GM19397 (cell line): ENCODE data around the gene C22orf31.
"Not testable (repeated sequence)": the region's sequence is repeated elsewhere in the genome, so short reads cannot be mapped to it uniquely, and the experiment has no call there.

Source experiments
- ATAC-seq: cut with Tn5 transposase; IDR thresholded peaks from one replicate; pipeline ENCODE4 v1.9.1; 2021; ENCODE audit warnings: mild to moderate bottlenecking, moderate library complexity; ENCODE audit not compliant: unreplicated experiment

Gene C22orf31

DNA sequence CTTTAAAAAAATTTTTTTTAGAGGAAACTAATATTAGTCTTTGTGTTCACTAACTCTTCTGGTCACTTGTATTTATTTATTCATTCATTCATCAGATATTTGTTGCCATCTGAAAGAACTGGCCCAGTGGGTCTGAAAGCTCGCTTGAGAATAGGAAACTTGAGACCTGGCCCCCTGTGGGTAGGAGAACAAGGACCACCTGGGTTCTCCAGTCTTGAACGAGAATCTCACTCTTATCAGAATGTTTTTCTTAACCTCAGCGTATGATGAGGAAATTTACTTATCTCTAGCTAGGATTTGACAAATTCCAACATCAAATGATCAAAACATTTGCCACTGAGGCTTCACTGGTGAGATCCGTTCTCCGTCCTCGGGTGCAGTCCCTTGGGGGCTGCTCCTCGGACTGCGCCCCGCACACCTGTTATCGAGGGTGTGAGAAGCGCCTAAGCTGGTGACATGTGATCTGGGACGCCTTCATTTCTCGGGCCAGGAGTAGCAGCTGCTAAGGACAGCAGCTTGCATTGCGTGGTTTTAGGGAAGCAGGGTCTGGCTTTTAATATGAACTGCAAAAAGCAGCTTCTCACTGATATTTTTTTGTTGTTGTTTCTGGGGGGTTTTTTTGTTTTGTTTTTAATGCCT is 6.3 kb downstream of the C22orf31 start:
- ATAC-seq, result no peak

DNA sequence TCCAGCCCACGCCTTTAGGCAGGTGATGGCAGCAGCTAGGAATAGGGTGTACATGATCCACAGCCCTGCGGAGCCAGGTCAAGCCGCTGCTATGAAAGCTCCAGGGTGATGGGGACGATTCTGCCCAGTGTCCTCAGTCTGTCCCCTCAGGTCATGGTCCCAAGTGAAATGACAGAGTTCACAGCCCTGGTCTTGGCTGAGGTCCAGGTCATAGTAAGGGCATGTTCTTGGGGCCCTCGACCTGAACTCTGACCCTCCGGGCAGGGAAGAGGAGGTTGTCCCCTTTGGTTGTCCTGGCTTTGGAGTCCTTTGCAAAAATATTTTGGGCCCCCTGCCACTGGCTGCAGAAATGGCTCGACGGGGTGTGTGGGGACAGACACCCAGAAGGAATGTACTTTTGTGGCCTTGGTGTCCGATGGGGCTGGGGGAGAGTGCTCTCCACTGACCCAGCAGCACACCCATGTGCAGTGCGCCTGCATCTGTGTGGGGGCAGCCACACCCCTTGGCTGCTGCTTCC is 7.3 kb downstream of the C22orf31 start:
- no peak for ATAC-seq

GRCh38 chr22:29053048-29053702 is 8.5 kb downstream of the C22orf31 start:
- no peak for ATAC-seq

GRCh38 chr22:29050457-29050856 is 11.2 kb downstream of the C22orf31 start:
- ATAC-seq, result no peak

GRCh38 chr22:29049655-29050263 is 11.9 kb downstream of the C22orf31 start:
- no peak for ATAC-seq

DNA sequence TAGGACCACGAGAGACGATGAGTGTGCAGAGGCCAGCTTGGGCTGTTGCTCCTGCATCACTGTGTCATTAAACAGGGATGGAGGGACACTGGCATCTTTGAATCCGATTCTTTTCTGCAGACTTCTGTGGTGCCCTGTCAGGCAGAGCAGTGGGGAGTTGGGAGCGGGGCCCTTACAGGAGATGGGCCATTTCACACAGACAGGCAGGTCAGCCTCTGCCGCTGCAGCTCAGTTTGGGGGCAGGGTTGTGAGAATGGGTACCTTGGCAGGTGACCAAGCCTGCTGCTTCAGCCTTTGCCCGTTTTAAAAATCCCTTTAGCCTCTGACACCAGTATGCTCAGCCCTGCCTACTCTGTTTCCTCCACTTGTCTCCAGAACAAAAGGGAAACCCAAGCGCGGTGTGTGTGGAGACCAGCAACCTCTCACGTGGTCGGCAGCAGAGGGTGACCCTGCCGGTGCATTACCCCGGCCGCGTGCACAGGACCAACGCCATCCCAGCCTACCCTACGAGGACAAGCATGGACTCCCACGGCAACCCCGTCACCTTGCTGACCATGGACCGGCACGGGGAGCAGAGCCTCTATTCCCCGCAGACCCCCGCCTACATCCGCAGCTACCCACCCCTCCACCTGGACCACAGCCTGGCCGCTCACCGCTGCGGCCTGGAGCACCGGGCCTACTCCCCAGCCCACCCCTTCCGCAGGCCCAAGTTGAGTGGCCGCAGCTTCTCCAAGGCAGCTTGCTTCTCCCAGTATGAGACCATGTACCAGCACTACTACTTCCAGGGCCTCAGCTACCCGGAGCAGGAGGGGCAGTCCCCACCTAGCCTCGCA is 12.6 kb downstream of the C22orf31 start:
- ATAC-seq, result no peak

- ATAC-seq, result no peak
Observed at GRCh38 chr22:29044657-29045176, 16.9 kb downstream of the C22orf31 start.

GRCh38 chr22:29043906-29044575 is 17.6 kb downstream of the C22orf31 start:
- no peak for ATAC-seq

GRCh38 chr22:29041408-29041807 is 20.2 kb downstream of the C22orf31 start:
- ATAC-seq, result no peak

GRCh38 chr22:29040385-29041275 is 21.0 kb downstream of the C22orf31 start:
- no peak for ATAC-seq

- not testable (repeated sequence) for ATAC-seq
Observed at GRCh38 chr22:29039684-29040083, 21.9 kb downstream of the C22orf31 start.

DNA sequence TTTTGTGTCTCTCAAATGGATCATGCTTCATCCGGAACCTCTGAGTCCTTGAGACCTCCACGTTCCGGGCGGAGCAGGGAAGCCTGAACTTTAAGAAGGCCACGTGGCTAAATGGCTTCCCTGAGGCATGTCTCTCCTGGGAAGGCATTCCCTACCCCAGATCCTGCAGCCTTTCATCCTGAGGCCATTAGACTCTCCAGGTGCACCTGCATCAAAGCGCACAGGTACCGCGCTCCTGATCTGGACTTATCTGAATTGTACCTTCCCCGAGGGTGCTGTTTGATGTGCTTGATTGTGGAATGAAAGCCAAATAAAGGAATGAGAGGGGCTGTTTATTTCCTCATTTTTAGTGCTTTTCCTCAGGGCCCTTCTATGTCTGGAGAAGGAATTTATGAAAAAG is 22.5 kb downstream of the C22orf31 start:
- no peak for ATAC-seq

DNA sequence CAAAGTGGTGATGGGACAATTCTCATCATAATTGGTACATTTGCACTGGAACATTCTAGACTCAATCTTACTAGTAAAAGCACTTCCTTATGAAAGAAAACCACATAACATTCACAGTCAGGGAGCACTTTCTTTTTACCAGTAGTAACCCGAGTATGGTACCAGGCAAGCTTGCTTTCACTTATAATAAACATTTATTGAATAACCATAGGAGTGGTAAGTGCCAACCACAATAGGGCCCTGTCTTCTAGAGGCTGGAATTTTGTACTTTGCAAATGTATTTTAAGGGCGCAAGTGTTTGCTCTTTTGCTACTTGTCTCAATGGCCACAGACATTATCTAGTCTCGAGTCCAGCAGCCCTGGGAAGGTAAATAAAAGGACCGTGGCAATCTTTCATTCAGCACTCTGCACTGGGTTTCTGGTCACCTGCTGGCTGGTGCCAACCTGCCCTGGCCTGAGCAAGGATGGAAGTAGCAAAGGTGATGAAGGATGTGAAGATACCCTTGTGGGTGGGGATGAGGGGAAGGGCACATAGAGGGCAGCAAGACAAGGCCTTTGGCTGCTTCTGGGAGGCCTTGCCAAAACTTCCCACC is 24.2 kb downstream of the C22orf31 start:
- ATAC-seq, result no peak

DNA sequence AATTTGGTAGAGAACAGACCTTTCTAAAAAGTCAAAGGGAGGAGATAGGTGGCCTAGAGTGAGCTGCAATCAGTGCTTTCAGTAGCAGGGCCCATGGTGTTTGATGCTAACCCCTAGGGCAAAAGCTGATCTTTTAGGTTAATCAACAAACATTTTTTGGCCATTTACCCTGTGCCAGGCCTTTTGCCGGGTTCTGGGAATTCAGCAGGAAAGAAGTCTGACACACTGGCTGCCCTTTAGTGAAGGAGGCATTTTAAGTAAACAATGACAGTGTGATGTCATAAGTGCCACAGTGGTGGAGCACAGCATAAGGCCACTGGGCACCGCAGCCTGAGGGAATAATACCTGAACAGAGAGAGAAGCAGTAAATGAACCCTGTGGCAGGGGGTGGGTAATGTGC is 29.0 kb downstream of the C22orf31 start:
- ATAC-seq, result no peak

DNA sequence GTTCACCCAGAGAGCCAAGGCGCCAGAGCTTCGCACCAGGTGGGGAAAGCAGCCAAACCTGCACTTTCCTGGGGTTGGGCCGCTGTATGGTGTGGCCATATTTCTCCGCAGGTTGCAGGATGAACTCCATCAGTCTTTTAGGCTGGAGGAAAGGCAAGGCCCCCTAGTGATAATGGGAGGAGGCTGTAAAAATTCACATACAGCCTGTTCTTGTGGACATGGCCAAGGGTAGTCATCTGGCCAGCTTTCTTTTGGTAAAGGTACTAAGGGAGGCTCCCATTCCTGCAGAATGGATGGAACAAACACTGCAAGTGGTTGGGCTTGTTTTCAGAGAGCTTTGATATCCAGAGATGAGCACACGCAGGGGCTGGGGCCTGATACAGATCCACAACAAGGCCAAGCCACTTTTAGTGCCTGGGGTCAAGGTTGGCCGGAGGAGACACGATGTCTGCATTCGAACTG is 29.6 kb downstream of the C22orf31 start:
- no peak for ATAC-seq

DNA sequence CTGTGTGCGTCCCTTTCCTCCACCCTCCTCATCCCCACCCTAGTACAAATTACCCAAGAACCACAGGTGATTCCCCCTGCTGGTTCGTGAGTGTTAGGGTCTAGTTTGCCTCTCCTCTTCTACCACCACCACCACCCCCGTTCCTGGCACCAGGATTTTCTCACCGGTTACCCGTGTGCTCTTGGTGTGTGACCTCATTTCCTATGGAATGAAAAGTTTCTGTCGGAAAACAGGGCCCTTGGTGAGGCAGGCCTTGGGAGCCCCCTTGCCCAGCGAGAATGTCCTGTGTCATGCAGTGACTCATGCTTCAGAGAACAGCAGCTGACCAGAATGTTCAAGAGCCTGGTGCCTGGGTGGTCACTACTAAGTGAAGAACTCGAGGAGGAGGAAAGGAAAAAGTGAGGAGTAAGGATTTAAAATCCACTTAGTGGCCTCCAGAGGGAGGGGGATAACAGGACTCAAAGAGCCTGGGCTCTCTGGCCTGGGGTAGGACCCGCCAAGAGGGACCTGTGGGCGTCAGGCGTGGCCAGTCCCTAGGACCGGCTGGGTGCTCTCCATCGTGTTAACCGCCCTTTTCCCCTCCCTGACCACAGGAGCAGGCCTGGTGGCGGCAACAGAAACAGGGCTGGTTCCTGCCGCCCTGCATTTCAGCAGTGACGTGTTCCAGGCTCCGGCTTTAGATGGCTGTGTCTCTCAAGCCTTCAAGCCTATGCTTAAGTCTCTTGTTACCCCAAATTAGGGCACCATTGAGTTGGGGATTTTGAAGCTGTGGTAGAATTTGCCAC is 30.2 kb downstream of the C22orf31 start:
- no peak for ATAC-seq

GRCh38 chr22:29030618-29031226 is 30.9 kb downstream of the C22orf31 start:
- ATAC-seq, result no peak
